Measurements from ENCODE around the gene SLC47A2. TPM values are rescaled to one million over a fixed set of nuclear protein-coding genes. Genes with fewer than 3 reads are reported as not detected.
"Not testable (repeated sequence)": the region's sequence is repeated elsewhere in the genome, so short reads cannot be mapped to it uniquely, and the experiment has no call there.

SLC47A2 gene
- total RNA-seq, 1 donor from 2014 or later: not detected

- ATAC-seq (no peak), DNase-seq (ENCODE audit: low spot score) (no peak)
These were observed 42.8 kb downstream of the SLC47A2 start for GRCh38 chr17:19673623-19674022.

- peak; percentile 85 for ATAC-seq
- DNase-seq (ENCODE audit: low spot score): peak; percentile 88
These were observed 44.2 kb downstream of the SLC47A2 start for GRCh38 chr17:19672009-19672750.

- no peak for DNase-seq (ENCODE audit: low spot score)
- ATAC-seq: peak; percentile 53
These were observed 45.0 kb downstream of the SLC47A2 start for GRCh38 chr17:19671433-19671832.

- no peak for DNase-seq (ENCODE audit: low spot score)
- peak; percentile 3 for ATAC-seq
These were observed 45.5 kb downstream of the SLC47A2 start for GRCh38 chr17:19670908-19671307.

GRCh38 chr17:19669680-19670079 lies 46.7 kb downstream of the SLC47A2 start:
- DNase-seq (ENCODE audit: low spot score); ATAC-seq: not testable (repeated sequence)

GRCh38 chr17:19664821-19665181 lies 51.6 kb downstream of the SLC47A2 start:
- DNase-seq (ENCODE audit: low spot score): no peak
- no peak for ATAC-seq

GRCh38 chr17:19664136-19664820 lies 52.1 kb downstream of the SLC47A2 start:
- DNase-seq (ENCODE audit: low spot score): no peak
- ATAC-seq: no peak

- DNase-seq (ENCODE audit: low spot score) (no peak), ATAC-seq (no peak)
These were observed 53.3 kb downstream of the SLC47A2 start for GRCh38 chr17:19663097-19663496.

GRCh38 chr17:19661121-19661520 lies 55.3 kb downstream of the SLC47A2 start:
- DNase-seq (ENCODE audit: low spot score) (no peak), ATAC-seq (no peak)

GRCh38 chr17:19660219-19660870 lies 56.0 kb downstream of the SLC47A2 start:
- ATAC-seq: peak; percentile 45

GRCh38 chr17:19659366-19660177 lies 56.8 kb downstream of the SLC47A2 start:
- ATAC-seq: peak; percentile 41
- DNase-seq (ENCODE audit: low spot score): no peak

More at GRCh38 chr17:19660219-19660870, 56.0 kb downstream of the SLC47A2 start:
- DNase-seq (ENCODE audit: low spot score): no peak

GRCh38 chr17:19656851-19657581 lies 59.4 kb downstream of the SLC47A2 start:
- ATAC-seq (peak; percentile 55), DNase-seq (ENCODE audit: low spot score) (peak; percentile 68)

GRCh38 chr17:19656336-19656735 lies 60.0 kb downstream of the SLC47A2 start:
- ATAC-seq (peak; percentile 25), DNase-seq (ENCODE audit: low spot score) (peak; percentile 68)

- ATAC-seq (no peak), DNase-seq (ENCODE audit: low spot score) (no peak)
These were observed 61.5 kb downstream of the SLC47A2 start for GRCh38 chr17:19654896-19655295.

- DNase-seq (ENCODE audit: low spot score): no peak
- no peak for ATAC-seq
These were observed 62.0 kb downstream of the SLC47A2 start for GRCh38 chr17:19654342-19654886.

- peak; percentile 76 for DNase-seq (ENCODE audit: low spot score)
- peak; percentile 5 for ATAC-seq
These were observed 63.8 kb downstream of the SLC47A2 start for GRCh38 chr17:19652595-19652994.

- no peak for ATAC-seq
These were observed 64.7 kb downstream of the SLC47A2 start for GRCh38 chr17:19651451-19652238.

GRCh38 chr17:19650826-19651225 lies 65.6 kb downstream of the SLC47A2 start:
- ATAC-seq: no peak
- no peak for DNase-seq (ENCODE audit: low spot score)

More at GRCh38 chr17:19651451-19652238, 64.7 kb downstream of the SLC47A2 start:
- no peak for DNase-seq (ENCODE audit: low spot score)

- ATAC-seq (no peak), DNase-seq (ENCODE audit: low spot score) (no peak)
These were observed 67.2 kb downstream of the SLC47A2 start for GRCh38 chr17:19649274-19649541.

Measured in left lobe of liver (tissue), 2 donors.